GM23338 (cell line): ENCODE data around the gene MYO1D. TPM values are rescaled to one million over a fixed set of nuclear protein-coding genes. Genes with fewer than 3 reads are reported as not detected.

Experiments
- ATAC-seq: fragments of 200-7000 bp; cut with Tn5 transposase; 3 replicates; pipeline ENCODE4 v1.9.1; 2020
- DNase-seq: peaks from one replicate; pipeline ENCODE4 v3.0.0-alpha.2; 2015; ENCODE audit warnings: low spot score
- H2AFZ ChIP-seq: fragments of 200-600 bp; sonication (generic); 2 replicates; pipeline ENCODE4 v1.8.0; 2016; ENCODE audit warnings: antibody characterized with exemption, mild to moderate bottlenecking, moderate library complexity
- H3F3A ChIP-seq: fragments of 200-600 bp; sonication (generic); replicated peaks from 2 replicates; pipeline ENCODE4 v1.8.0; 2017; ENCODE audit warnings: antibody characterized with exemption, mixed run types, low read depth
- H3K27ac ChIP-seq: fragments of 200-600 bp; sonication (generic); 2 replicates; pipeline ENCODE4 v1.6.1; 2016; ENCODE audit warnings: low read depth
- H3K27me3 ChIP-seq: fragments of 200-600 bp; sonication (generic); 2 replicates; pipeline ENCODE4 v1.8.0; 2016; ENCODE audit warnings: mild to moderate bottlenecking, mixed run types, moderate library complexity; ENCODE audit not compliant: insufficient read depth
- H3K36me3 ChIP-seq: fragments of 200-600 bp; sonication (generic); 2 replicates; pipeline ENCODE4 v1.8.0; 2016; ENCODE audit warnings: mild to moderate bottlenecking; ENCODE audit not compliant: insufficient read depth
- H3K4me1 ChIP-seq: fragments of 200-600 bp; sonication (generic); 2 replicates; pipeline ENCODE4 v1.8.0; 2016; ENCODE audit warnings: mild to moderate bottlenecking, moderate library complexity; ENCODE audit not compliant: insufficient read depth
- H3K4me2 ChIP-seq: fragments of 200-600 bp; sonication (generic); 2 replicates; pipeline ENCODE4 v1.7.1; 2017; ENCODE audit warnings: mixed run types
- H3K4me3 ChIP-seq: fragments of 200-600 bp; sonication (generic); 2 replicates; pipeline ENCODE4 v1.6.1; 2016; ENCODE audit warnings: mixed run types
- H3K79me2 ChIP-seq: fragments of 200-600 bp; sonication (generic); replicated peaks from 2 replicates; pipeline ENCODE4 v1.8.0; 2017; ENCODE audit warnings: mild to moderate bottlenecking; ENCODE audit not compliant: insufficient read depth
- H3K9me2 ChIP-seq: fragments of 200-600 bp; sonication (generic); 2 replicates; pipeline ENCODE4 v1.8.0; 2017; ENCODE audit not compliant: insufficient read depth
- H4K20me1 ChIP-seq: fragments of 200-600 bp; sonication (generic); replicated peaks from 2 replicates; pipeline ENCODE4 v1.8.0; 2017; ENCODE audit warnings: mild to moderate bottlenecking; ENCODE audit not compliant: insufficient read depth
- H3K27ac Mint-ChIP-seq: 2 replicates; pipeline ENCODE4 v1.8.0; 2020; ENCODE audit warnings: inconsistent platforms, mild to moderate bottlenecking, moderate library complexity, mixed read lengths
- H3K27me3 Mint-ChIP-seq: 3 replicates; pipeline ENCODE4 v1.8.0; 2022; ENCODE audit warnings: low read depth, mild to moderate bottlenecking, moderate library complexity, mixed read lengths, inconsistent platforms; ENCODE audit not compliant: insufficient read depth, poor library complexity
- H3K36me3 Mint-ChIP-seq: 3 replicates; pipeline ENCODE4 v1.8.0; 2021; ENCODE audit warnings: low read depth, mild to moderate bottlenecking, inconsistent platforms, moderate library complexity, mixed read lengths
- H3K4me1 Mint-ChIP-seq: 3 replicates; pipeline ENCODE4 v1.8.0; 2020; ENCODE audit warnings: mild to moderate bottlenecking, inconsistent platforms, mixed read lengths
- H3K4me3 Mint-ChIP-seq: 3 replicates; pipeline ENCODE4 v1.8.0; 2021; ENCODE audit warnings: moderate library complexity, mild to moderate bottlenecking, inconsistent platforms, mixed read lengths
- H3K9me3 Mint-ChIP-seq: 3 replicates; pipeline ENCODE4 v1.8.0; 2020; ENCODE audit warnings: moderate library complexity, mild to moderate bottlenecking, inconsistent platforms, mixed read lengths
- EZH2 ChIP-seq: fragments of 200-600 bp; sonication (generic); IDR thresholded peaks from one replicate; pipeline ENCODE4 v1.8.0; 2017; ENCODE audit warnings: antibody characterized with exemption, mild to moderate bottlenecking, low read depth; ENCODE audit not compliant: unreplicated experiment
- EZH2phosphoT487 ChIP-seq: fragments of 200-600 bp; sonication (generic); IDR thresholded peaks from one replicate; pipeline ENCODE4 v1.8.1; 2018; ENCODE audit warnings: antibody characterized with exemption; ENCODE audit not compliant: unreplicated experiment
- JUNB ChIP-seq: IDR thresholded peaks from one replicate; pipeline ENCODE4 v1.6.1; 2016; ENCODE audit warnings: antibody characterized with exemption; ENCODE audit not compliant: unreplicated experiment
- NANOG ChIP-seq: IDR thresholded peaks from 2 replicates; pipeline ENCODE4 v1.6.1; 2016; ENCODE audit warnings: antibody characterized with exemption, borderline replicate concordance
- POLR2AphosphoS5 ChIP-seq: IDR thresholded peaks from 2 replicates; pipeline ENCODE4 v1.6.1; 2016; ENCODE audit warnings: antibody characterized with exemption, low read depth
- STAT1 ChIP-seq: IDR thresholded peaks from one replicate; pipeline ENCODE4 v1.6.1; 2016; ENCODE audit warnings: antibody characterized with exemption; ENCODE audit not compliant: unreplicated experiment
- ZNF114 ChIP-seq: fragments of 250-450 bp; sonication (Bioruptor Pico); IDR thresholded peaks from 2 replicates; pipeline ENCODE4 v1.5.0; 2020; ENCODE audit warnings: mild to moderate bottlenecking, moderate library complexity
- ZNF331 ChIP-seq: fragments of 250-450 bp; sonication (Bioruptor Pico); IDR thresholded peaks from 2 replicates; pipeline ENCODE4 v1.5.0; 2020; ENCODE audit warnings: low read depth, mild to moderate bottlenecking, moderate library complexity
- polyA plus RNA-seq: library from polyadenylated mRNA; unstranded; fragments of >200 nt; fragmentation: Nextera tagmentation; extraction: Ambion mirVana; gene quantifications from 2 replicates; pipeline ENCODE4 v1.2.1, GENCODE V29; 2016
- total RNA-seq: library from RNA; depleted of rRNA; stranded (reverse); fragments of >200 nt; shearing (Covaris generic); gene quantifications from 2 replicates; pipeline ENCODE4 v1.2.3, GENCODE V29; 2014
- TF ChIP-seq, protein P1 (sequence below): IDR thresholded peaks from 2 replicates; pipeline ENCODE4 v1.6.1; 2016; ENCODE audit warnings: antibody characterized with exemption
- TF ChIP-seq, protein P2 (sequence below): IDR thresholded peaks from one replicate; pipeline ENCODE4 v1.6.1; 2018; ENCODE audit warnings: antibody characterized with exemption; ENCODE audit not compliant: unreplicated experiment
- TF ChIP-seq, protein P3 (sequence below): fragments of 250-450 bp; sonication (Bioruptor Pico); IDR thresholded peaks from 2 replicates; pipeline ENCODE4 v1.5.0; 2020; ENCODE audit warnings: mild to moderate bottlenecking, moderate library complexity
- TF ChIP-seq, protein P4 (sequence below), 2 experiments: fragments of 200-600 bp in 1 of 2; sonication (generic) in 1 of 2; conservative IDR thresholded peaks; 2 replicates each; pipeline versions ENCODE4 v1.5.1 to v1.6.1; 2016 to 2017; ENCODE audit warnings: antibody characterized with exemption in 2 of 2, low read depth in 2 of 2, mild to moderate bottlenecking in 2 of 2, moderate library complexity in 1 of 2

The MYO1D gene
- total and polyA plus RNA-seq, 2 experiments from 2014 or later = 8.6 to 28.6 TPM

DNA sequence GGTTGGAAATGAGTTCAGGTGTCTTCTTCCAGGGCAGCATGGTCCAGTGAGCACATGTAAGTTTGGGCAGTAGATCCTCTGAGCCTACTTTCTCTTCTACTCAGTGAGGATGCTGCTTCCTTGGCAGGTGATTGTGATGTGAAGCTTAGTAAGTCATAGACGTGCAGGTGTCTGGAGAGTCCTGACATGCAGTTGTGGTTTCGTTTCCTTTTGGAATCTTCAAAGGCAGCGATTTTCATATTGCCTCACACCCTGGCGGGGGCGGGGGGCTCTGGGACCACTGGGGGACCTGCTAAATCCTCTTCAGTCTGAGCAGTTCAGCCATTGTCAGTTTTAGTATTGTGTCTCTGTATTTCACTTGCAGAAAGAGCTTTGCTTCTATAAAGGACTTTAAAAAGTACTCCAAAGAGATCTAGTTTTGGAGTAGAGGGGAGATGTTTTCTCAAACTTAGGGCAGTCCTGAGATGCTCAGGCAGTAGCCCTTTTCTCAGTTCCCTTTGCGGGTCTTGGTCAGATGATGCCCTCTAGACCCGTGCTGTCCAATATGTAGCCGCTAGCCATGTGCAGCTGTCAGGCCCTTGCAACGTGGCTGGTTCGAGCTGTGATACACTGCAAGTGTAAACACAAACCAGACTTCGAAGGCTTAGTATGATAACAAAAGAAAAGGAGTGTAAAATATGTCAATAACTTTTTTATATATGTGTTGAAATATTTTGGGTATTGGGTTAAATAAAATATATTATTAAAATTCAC is 394.2 kb downstream of the MYO1D start (continued):
- TF ChIP-seq JUNB = no peak

DNA sequence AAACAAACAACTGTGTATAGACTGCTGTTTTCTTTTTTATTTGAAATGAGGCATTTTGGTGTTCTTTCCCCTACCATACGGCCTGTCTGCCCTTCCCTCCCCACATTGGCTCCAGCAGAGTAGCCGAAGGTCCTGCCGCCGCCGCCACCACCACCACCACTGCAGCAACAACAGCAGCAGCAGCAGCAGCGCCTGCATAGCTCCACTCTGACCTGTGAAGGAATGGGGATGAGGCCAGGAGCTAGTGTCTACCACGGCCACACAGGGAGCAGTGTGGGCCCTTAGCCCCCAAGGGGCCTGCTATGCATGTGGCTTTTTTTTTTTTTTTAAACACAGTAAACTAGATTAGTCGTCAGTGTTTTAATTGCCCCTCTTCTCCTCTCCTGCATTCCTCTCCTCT is 395.7 kb downstream of the MYO1D start:
- no peak overlapping the region for H3K4me3 ChIP-seq
- peaks cover 32% of the 10 kb centered on the region for H3K4me1 ChIP-seq
- Mint-ChIP-seq H3K4me3 (no peak overlapping the region), H3K36me3 (peaks cover 66% of the 10 kb centered on the region), H3K27me3 (peaks cover 23% of the 10 kb centered on the region), H3K27ac (no peak overlapping the region), H3K9me3 (no peaks in the 10 kb centered on the region), H3K4me1 (peaks cover 53% of the 10 kb centered on the region)
- peaks cover 14% of the 10 kb centered on the region for H4K20me1 ChIP-seq
- H3F3A ChIP-seq = peaks cover 46% of the 10 kb centered on the region
- no peak overlapping the region for H2AFZ ChIP-seq
- DNase-seq (no peak), ATAC-seq (no peak)
- H3K36me3 ChIP-seq = peaks cover 55% of the 10 kb centered on the region
- H3K27me3 ChIP-seq = no peaks in the 10 kb centered on the region
- peak overlapping the region; percentile 33; the same call in 1 of the 2 replicates for H3K27ac ChIP-seq
- H3K79me2 ChIP-seq = no peaks in the 10 kb centered on the region
- no peak overlapping the region for H3K4me2 ChIP-seq
- no peaks in the 10 kb centered on the region for H3K9me2 ChIP-seq
- TF ChIP-seq JUNB (no peak), ZNF331 (CRISPR knock-in tag) (no peak), ZNF114 (CRISPR knock-in tag) (no peak), NANOG (no peak), STAT1 (no peak), EZH2 (no peak), EZH2phosphoT487 (no peak), POLR2AphosphoS5 (no peak)
- TF ChIP-seq, protein P1, sequence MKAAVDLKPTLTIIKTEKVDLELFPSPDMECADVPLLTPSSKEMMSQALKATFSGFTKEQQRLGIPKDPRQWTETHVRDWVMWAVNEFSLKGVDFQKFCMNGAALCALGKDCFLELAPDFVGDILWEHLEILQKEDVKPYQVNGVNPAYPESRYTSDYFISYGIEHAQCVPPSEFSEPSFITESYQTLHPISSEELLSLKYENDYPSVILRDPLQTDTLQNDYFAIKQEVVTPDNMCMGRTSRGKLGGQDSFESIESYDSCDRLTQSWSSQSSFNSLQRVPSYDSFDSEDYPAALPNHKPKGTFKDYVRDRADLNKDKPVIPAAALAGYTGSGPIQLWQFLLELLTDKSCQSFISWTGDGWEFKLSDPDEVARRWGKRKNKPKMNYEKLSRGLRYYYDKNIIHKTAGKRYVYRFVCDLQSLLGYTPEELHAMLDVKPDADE = no peak
- TF ChIP-seq, protein P2, sequence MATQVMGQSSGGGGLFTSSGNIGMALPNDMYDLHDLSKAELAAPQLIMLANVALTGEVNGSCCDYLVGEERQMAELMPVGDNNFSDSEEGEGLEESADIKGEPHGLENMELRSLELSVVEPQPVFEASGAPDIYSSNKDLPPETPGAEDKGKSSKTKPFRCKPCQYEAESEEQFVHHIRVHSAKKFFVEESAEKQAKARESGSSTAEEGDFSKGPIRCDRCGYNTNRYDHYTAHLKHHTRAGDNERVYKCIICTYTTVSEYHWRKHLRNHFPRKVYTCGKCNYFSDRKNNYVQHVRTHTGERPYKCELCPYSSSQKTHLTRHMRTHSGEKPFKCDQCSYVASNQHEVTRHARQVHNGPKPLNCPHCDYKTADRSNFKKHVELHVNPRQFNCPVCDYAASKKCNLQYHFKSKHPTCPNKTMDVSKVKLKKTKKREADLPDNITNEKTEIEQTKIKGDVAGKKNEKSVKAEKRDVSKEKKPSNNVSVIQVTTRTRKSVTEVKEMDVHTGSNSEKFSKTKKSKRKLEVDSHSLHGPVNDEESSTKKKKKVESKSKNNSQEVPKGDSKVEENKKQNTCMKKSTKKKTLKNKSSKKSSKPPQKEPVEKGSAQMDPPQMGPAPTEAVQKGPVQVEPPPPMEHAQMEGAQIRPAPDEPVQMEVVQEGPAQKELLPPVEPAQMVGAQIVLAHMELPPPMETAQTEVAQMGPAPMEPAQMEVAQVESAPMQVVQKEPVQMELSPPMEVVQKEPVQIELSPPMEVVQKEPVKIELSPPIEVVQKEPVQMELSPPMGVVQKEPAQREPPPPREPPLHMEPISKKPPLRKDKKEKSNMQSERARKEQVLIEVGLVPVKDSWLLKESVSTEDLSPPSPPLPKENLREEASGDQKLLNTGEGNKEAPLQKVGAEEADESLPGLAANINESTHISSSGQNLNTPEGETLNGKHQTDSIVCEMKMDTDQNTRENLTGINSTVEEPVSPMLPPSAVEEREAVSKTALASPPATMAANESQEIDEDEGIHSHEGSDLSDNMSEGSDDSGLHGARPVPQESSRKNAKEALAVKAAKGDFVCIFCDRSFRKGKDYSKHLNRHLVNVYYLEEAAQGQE = no peak
- TF ChIP-seq, protein P3, sequence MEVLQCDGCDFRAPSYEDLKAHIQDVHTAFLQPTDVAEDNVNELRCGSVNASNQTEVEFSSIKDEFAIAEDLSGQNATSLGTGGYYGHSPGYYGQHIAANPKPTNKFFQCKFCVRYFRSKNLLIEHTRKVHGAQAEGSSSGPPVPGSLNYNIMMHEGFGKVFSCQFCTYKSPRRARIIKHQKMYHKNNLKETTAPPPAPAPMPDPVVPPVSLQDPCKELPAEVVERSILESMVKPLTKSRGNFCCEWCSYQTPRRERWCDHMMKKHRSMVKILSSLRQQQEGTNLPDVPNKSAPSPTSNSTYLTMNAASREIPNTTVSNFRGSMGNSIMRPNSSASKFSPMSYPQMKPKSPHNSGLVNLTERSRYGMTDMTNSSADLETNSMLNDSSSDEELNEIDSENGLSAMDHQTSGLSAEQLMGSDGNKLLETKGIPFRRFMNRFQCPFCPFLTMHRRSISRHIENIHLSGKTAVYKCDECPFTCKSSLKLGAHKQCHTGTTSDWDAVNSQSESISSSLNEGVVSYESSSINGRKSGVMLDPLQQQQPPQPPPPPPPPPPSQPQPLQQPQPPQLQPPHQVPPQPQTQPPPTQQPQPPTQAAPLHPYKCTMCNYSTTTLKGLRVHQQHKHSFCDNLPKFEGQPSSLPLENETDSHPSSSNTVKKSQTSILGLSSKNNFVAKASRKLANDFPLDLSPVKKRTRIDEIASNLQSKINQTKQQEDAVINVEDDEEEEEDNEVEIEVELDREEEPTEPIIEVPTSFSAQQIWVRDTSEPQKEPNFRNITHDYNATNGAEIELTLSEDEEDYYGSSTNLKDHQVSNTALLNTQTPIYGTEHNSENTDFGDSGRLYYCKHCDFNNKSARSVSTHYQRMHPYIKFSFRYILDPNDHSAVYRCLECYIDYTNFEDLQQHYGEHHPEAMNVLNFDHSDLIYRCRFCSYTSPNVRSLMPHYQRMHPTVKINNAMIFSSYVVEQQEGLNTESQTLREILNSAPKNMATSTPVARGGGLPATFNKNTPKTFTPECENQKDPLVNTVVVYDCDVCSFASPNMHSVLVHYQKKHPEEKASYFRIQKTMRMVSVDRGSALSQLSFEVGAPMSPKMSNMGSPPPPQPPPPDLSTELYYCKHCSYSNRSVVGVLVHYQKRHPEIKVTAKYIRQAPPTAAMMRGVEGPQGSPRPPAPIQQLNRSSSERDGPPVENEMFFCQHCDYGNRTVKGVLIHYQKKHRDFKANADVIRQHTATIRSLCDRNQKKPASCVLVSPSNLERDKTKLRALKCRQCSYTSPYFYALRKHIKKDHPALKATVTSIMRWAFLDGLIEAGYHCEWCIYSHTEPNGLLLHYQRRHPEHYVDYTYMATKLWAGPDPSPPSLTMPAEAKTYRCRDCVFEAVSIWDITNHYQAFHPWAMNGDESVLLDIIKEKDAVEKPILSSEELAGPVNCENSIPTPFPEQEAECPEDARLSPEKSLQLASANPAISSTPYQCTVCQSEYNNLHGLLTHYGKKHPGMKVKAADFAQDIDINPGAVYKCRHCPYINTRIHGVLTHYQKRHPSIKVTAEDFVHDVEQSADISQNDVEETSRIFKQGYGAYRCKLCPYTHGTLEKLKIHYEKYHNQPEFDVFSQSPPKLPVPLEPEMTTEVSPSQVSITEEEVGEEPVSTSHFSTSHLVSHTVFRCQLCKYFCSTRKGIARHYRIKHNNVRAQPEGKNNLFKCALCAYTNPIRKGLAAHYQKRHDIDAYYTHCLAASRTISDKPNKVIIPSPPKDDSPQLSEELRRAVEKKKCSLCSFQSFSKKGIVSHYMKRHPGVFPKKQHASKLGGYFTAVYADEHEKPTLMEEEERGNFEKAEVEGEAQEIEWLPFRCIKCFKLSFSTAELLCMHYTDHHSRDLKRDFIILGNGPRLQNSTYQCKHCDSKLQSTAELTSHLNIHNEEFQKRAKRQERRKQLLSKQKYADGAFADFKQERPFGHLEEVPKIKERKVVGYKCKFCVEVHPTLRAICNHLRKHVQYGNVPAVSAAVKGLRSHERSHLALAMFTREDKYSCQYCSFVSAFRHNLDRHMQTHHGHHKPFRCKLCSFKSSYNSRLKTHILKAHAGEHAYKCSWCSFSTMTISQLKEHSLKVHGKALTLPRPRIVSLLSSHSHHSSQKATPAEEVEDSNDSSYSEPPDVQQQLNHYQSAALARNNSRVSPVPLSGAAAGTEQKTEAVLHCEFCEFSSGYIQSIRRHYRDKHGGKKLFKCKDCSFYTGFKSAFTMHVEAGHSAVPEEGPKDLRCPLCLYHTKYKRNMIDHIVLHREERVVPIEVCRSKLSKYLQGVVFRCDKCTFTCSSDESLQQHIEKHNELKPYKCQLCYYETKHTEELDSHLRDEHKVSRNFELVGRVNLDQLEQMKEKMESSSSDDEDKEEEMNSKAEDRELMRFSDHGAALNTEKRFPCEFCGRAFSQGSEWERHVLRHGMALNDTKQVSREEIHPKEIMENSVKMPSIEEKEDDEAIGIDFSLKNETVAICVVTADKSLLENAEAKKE (CRISPR knock-in tag) = no peak
- TF ChIP-seq, protein P4, sequence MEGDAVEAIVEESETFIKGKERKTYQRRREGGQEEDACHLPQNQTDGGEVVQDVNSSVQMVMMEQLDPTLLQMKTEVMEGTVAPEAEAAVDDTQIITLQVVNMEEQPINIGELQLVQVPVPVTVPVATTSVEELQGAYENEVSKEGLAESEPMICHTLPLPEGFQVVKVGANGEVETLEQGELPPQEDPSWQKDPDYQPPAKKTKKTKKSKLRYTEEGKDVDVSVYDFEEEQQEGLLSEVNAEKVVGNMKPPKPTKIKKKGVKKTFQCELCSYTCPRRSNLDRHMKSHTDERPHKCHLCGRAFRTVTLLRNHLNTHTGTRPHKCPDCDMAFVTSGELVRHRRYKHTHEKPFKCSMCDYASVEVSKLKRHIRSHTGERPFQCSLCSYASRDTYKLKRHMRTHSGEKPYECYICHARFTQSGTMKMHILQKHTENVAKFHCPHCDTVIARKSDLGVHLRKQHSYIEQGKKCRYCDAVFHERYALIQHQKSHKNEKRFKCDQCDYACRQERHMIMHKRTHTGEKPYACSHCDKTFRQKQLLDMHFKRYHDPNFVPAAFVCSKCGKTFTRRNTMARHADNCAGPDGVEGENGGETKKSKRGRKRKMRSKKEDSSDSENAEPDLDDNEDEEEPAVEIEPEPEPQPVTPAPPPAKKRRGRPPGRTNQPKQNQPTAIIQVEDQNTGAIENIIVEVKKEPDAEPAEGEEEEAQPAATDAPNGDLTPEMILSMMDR (conservative IDR thresholded peaks at IDR 0.05; ENCODE audit: low read depth in 2 of 2) = no peak
